B cell (primary cell): Measurements from ENCODE around the gene TMEM207. TPM values are rescaled to one million over a fixed set of nuclear protein-coding genes. Genes with fewer than 3 reads are reported as not detected.

Experiments
- ATAC-seq: fragments of 200-7000 bp; cut with Tn5 transposase; one replicate; pipeline ENCODE4 v1.10.0; 2021; ENCODE audit warnings: low read depth, mild to moderate bottlenecking, moderate number of reproducible peaks, moderate library complexity
- CTCF ChIA-PET: fragments of 350-600 bp; sonication (Branson Sonifier 250); formaldehyde crosslinking; loops from one replicate; lab custom pipeline; 2021; ENCODE audit warnings: antibody characterized with exemption, inconsistent platforms; lab: Charles Lee
- POLR2A ChIA-PET: fragments of 350-600 bp; sonication (Branson Sonifier 250); formaldehyde crosslinking; loops from one replicate; lab custom pipeline; 2021; ENCODE audit warnings: antibody characterized with exemption; lab: Charles Lee
- DNase-seq: peaks from one replicate; pipeline ENCODE4 v3.0.0; 2013
- H2AFZ ChIP-seq: 2 replicates; pipeline ENCODE4 v1.6.1; 2012; ENCODE audit warnings: mild to moderate bottlenecking, low read depth, low read length; ENCODE audit not compliant: insufficient read depth, poor library complexity, severe bottlenecking
- H3K27ac ChIP-seq, 2 donors: 1 replicate in 1 of 2; 2 replicates in 1 of 2; pipeline ENCODE4 v1.5.1; 2012 to 2013; ENCODE audit warnings: low read length in 2 of 2, mild to moderate bottlenecking in 2 of 2, moderate library complexity in 1 of 2
- H3K27me3 ChIP-seq, 4 experiments: fragments of 200-600 bp in 1 of 4; sonication (generic) in 1 of 4; replicated peaks in 1 of 4; 1 replicate in 2 of 4; 2 replicates in 2 of 4; pipeline versions ENCODE4 v1.6.1 to v1.7.0; 2013 to 2016; ENCODE audit warnings: low read length in 3 of 4, mild to moderate bottlenecking in 2 of 4, mixed read lengths in 1 of 4, moderate library complexity in 1 of 4; ENCODE audit not compliant: insufficient read depth in 4 of 4, control insufficient read depth in 3 of 4; ENCODE audit errors: control extremely low read depth in 1 of 4
- H3K36me3 ChIP-seq, 2 experiments: replicated peaks in 1 of 2; 1 replicate in 1 of 2; 2 replicates in 1 of 2; pipeline versions ENCODE4 v1.6.1 to v1.7.1; 2013; ENCODE audit warnings: low read length in 1 of 2; ENCODE audit not compliant: insufficient read depth in 2 of 2, control insufficient read depth in 1 of 2; ENCODE audit errors: control extremely low read depth in 1 of 2, extremely low read depth in 1 of 2
- H3K4me1 ChIP-seq, 2 donors: fragments of 200-600 bp in 1 of 2; sonication (generic) in 1 of 2; 1 replicate in 1 of 2; 2 replicates in 1 of 2; pipeline versions ENCODE4 v1.5.1 to v1.6.1; 2013 to 2017; ENCODE audit warnings: low read length in 2 of 2; ENCODE audit not compliant: control insufficient read depth in 2 of 2, insufficient read depth in 2 of 2
- H3K4me2 ChIP-seq: replicated peaks from 2 replicates; pipeline ENCODE3; 2012; ENCODE audit warnings: mild to moderate bottlenecking, low read depth, low read length; ENCODE audit not compliant: poor library complexity, severe bottlenecking
- H3K4me3 ChIP-seq, 5 experiments: fragments of 200-600 bp in 1 of 5; sonication (generic) in 1 of 5; 1 replicate in 3 of 5; 2 replicates in 2 of 5; pipeline versions ENCODE4 v1.5.1 to v1.7.0; 2011 to 2016; ENCODE audit warnings: low read length in 4 of 5, mild to moderate bottlenecking in 4 of 5, low read depth in 2 of 5, control low read depth in 1 of 5, moderate library complexity in 1 of 5; ENCODE audit not compliant: insufficient read depth in 1 of 5; ENCODE audit errors: control extremely low read depth in 1 of 5, extremely low read depth in 1 of 5
- H3K79me2 ChIP-seq: fragments of 200-600 bp; sonication (generic); one replicate; pipeline ENCODE4 v1.6.0; 2016; ENCODE audit warnings: low read length; ENCODE audit not compliant: control insufficient read depth, insufficient read depth
- H3K9ac ChIP-seq: fragments of 200-600 bp; sonication (generic); 2 replicates; pipeline ENCODE4 v1.6.1; 2017; ENCODE audit warnings: mild to moderate bottlenecking, low read length, moderate library complexity
- H3K9me3 ChIP-seq, 3 donors: one replicate each; pipeline versions ENCODE4 v1.6.1 to v1.7.1; 2013; ENCODE audit warnings: low read length in 2 of 3; ENCODE audit not compliant: control insufficient read depth in 2 of 3, insufficient read depth in 1 of 3; ENCODE audit errors: control extremely low read depth in 1 of 3
- H4K20me1 ChIP-seq: 2 replicates; pipeline ENCODE4 v1.6.0; 2012; ENCODE audit warnings: mild to moderate bottlenecking, low read length; ENCODE audit not compliant: insufficient read depth, control insufficient read depth, poor library complexity, severe bottlenecking
- H3K27ac Mint-ChIP-seq: one replicate; pipeline ENCODE4 v1.8.0; 2021; ENCODE audit warnings: mixed read lengths
- H3K27me3 Mint-ChIP-seq: one replicate; pipeline ENCODE4 v1.8.0; 2021; ENCODE audit warnings: mixed read lengths
- H3K4me1 Mint-ChIP-seq: one replicate; pipeline ENCODE4 v1.8.0; 2021; ENCODE audit warnings: mixed read lengths
- H3K4me3 Mint-ChIP-seq: one replicate; pipeline ENCODE4 v1.8.0; 2021; ENCODE audit warnings: mixed read lengths
- H3K9me3 Mint-ChIP-seq: one replicate; pipeline ENCODE4 v1.8.0; 2022; ENCODE audit warnings: mixed read lengths; ENCODE audit not compliant: insufficient read depth
- CTCF ChIP-seq: fragments of 200-600 bp; IDR thresholded peaks from one replicate; pipeline ENCODE4 v1.8.0; 2022; ENCODE audit warnings: antibody characterized with exemption, mild to moderate bottlenecking
- EZH2 ChIP-seq: IDR thresholded peaks from 2 replicates; pipeline ENCODE4 v1.6.1; 2012; ENCODE audit warnings: borderline replicate concordance, low read depth, mild to moderate bottlenecking, moderate library complexity, low read length; ENCODE audit not compliant: insufficient read depth, poor library complexity, severe bottlenecking
- WGBS: methylation state at CpG from one replicate; pipeline ENCODE4 v1.1.5; 2013; ENCODE audit warnings: missing lambda C conversion rate; ENCODE audit not compliant: insufficient coverage; 5-methylcytosine and 5-hydroxymethylcytosine counted together
- intact Hi-C: fragments of 100-400 bp; cut with micrococcal nuclease; formaldehyde crosslinking; loops from one replicate; pipeline ENCODE4 v1.10.0; 2022
- polyA plus RNA-seq: library from polyadenylated mRNA; depleted of rRNA; stranded (reverse); fragments of >200 nt; gene quantifications from 2 replicates; pipeline ENCODE4 v1.2.3, GENCODE V29; 2012
- total RNA-seq, 2 donors: library from RNA; stranded (reverse); fragments of 120-200 nt in 1 of 2; gene quantifications; 1 replicate in 1 of 2; 2 replicates in 1 of 2; pipeline versions ENCODE4 v1.2.3 to v1.2.4, GENCODE V29; 2013 to 2022

The TMEM207 gene
- total and polyA plus RNA-seq, 2 donors (not counting 1 experiment from before 2014, with no cell fraction given), result not detected

GRCh38 chr3:190496859-190497258 lies 47.2 kb upstream of the TMEM207 start:
- no peaks in the 10 kb centered on the region for H3K36me3 ChIP-seq
- H3K4me2 ChIP-seq, result no peak overlapping the region
- intact Hi-C loops, result no loop called here
- Mint-ChIP-seq H3K27me3 (peaks cover 26% of the 10 kb centered on the region), H3K27ac (no peak overlapping the region), H3K4me3 (no peak overlapping the region), H3K4me1 (peaks cover 4% of the 10 kb centered on the region), H3K9me3 (no peaks in the 10 kb centered on the region)
- H3K4me1 ChIP-seq, result no peaks in the 10 kb centered on the region
- no peak overlapping the region for H2AFZ ChIP-seq
- H3K9me3 ChIP-seq, result no peaks in the 10 kb centered on the region
- no peak overlapping the region for H3K4me3 ChIP-seq
- no peaks in the 10 kb centered on the region for H4K20me1 ChIP-seq
- H3K79me2 ChIP-seq, result no peaks in the 10 kb centered on the region
- CTCF ChIA-PET, result interaction anchor here (0.8 kb wide), 1 partner anchor 11 kb away, joined by 3 read pairs; no protein-coding TSS in a partner anchor
- DNase-seq (no peak), ATAC-seq (no peak)
- H3K9ac ChIP-seq, result no peak overlapping the region
- no CpG with 5 or more reads among the region's 1 CpG for WGBS
- no peak overlapping the region for H3K27ac ChIP-seq
- POLR2A ChIA-PET, result no interaction called here
- TF ChIP-seq EZH2, result no peak
- no peak for TF ChIP-seq CTCF
- H3K27me3 ChIP-seq, result peaks cover 0 to 6% (median 1%) of the 10 kb centered on the region in 4 experiments

DNA sequence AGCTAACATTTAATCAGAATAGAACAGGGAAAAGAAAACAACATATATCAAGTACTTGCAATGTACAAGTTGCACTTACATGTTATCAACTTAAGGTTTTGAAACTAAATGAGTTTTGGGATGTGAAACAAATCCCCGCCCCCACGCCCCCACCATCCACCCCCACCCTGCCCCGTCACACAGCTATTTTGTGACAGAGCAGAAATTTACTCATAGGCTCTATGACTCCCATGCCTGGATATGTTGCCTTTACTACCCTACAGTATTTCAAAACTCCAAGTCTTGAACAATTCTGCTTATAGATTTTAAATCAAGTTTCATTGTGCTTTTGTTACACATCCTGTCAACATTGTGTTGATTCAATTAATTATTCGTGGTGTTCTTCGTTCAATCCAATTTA lies 46.1 kb upstream of the TMEM207 start:
- no peaks in the 10 kb centered on the region for H3K9me3 Mint-ChIP-seq
- Histone ChIP-seq H3K79me2 (no peaks in the 10 kb centered on the region), H2AFZ (no peak overlapping the region), H3K4me1 (no peaks in the 10 kb centered on the region), H3K9ac (no peak overlapping the region), H3K36me3 (no peaks in the 10 kb centered on the region), H3K9me3 (no peaks in the 10 kb centered on the region), H4K20me1 (no peaks in the 10 kb centered on the region), H3K27me3 (peaks cover 0 to 10% (median 1%) of the 10 kb centered on the region in 4 experiments), H3K27ac (no peak overlapping the region), H3K4me2 (no peak overlapping the region), H3K4me3 (no peak overlapping the region)
- no peak overlapping the region for H3K4me3 Mint-ChIP-seq
- TF ChIP-seq EZH2, result no peak
- no peak for TF ChIP-seq CTCF
- no peak overlapping the region for H3K27ac Mint-ChIP-seq
- peaks cover 29% of the 10 kb centered on the region for H3K27me3 Mint-ChIP-seq
- intact Hi-C loops, result no loop called here
- ChIA-PET POLR2A (no interaction called here), CTCF (no interaction called here)
- WGBS, result no CpG with 5 or more reads among the region's 5 CpGs
- H3K4me1 Mint-ChIP-seq, result peaks cover 4% of the 10 kb centered on the region
- ATAC-seq (no peak), DNase-seq (no peak)
